LoVo (cell line): ENCODE results near the gene EMD.
A peak's percentile ranks its signal among the peaks of the same experiment; 100 is the strongest.
"Not testable (repeated sequence)": the region's sequence is repeated elsewhere in the genome, so short reads cannot be mapped to it uniquely, and the experiment has no call there.

Experiments used
- DNase-seq: peaks from one replicate; pipeline ENCODE4 v3.0.0-alpha.2; 2016; ENCODE audit warnings: low spot score

The EMD gene

GRCh38 chrX:154396363-154396762 lies 17.3 kb downstream of the EMD start:
- not testable (repeated sequence) for DNase-seq

DNA sequence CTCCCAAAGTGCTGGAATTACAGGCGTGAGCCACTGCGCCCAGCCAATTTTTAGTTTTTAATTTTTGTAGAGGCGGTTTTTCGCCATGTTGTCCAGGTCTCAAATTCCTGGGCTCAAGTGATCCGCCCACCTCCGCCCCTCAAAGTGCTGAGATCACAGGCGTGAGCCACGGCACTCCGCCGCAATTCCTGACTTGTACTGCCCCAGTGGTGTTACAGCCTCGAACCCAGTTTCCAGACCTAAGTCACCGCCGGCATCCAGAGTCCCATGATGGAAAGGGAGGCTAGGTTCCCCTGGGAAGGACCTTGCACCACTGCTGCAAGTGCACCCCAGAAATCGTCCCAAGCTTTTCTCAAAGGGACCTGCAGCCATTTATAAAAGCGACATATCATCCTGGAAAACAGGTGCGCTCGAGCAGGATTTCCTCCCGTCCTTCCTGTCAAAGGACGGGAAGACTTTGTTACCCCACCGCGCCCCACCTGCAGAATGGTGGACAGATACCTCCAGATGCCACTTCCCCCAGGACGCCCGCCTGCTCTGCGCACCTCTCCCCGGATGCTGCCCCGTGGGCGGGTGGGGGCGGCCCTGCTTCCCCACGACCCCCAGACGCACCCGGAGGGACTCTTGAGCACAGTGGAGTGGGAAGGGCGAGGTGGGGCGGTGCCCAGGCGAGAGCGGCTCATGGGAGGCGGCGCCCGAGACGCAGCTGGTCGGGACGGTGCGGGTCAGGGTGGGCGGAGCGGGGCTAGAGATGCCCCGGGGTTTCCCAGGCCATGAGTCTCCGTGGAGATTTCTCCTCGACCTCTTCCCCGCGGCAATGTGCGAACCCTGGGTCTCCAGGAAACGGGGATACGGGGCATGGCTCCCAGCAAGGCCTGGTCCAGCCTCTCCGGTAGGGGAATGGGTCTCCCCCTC lies 18.1 kb downstream of the EMD start:
- DNase-seq, result peak; percentile 65

GRCh38 chrX:154397888-154398667 lies 19.0 kb downstream of the EMD start, which contains the start of gene RPL10:
TSS of gene RPL10 (plus strand) at chrX:154398377. CDS start at chrX:154398520, 143 bp downstream.
- peak; percentile 92 for DNase-seq

- DNase-seq, result peak; percentile 60
Observed at GRCh38 chrX:154398668-154399526, 19.8 kb downstream of the EMD start.

GRCh38 chrX:154399527-154400368 lies 20.7 kb downstream of the EMD start:
- no peak for DNase-seq

DNA sequence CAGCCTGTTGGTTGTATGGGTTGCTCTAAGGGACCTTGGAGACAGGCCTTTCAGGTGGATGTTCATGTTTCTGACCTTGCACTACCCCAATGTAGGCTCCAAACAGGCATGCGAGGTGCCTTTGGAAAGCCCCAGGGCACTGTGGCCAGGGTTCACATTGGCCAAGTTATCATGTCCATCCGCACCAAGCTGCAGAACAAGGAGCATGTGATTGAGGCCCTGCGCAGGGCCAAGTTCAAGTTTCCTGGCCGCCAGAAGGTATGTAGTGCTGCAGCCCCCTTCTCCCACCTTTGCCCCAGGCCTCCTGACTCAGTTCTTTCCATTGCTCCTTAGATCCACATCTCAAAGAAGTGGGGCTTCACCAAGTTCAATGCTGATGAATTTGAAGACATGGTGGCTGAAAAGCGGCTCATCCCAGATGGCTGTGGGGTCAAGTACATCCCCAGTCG lies 21.3 kb downstream of the EMD start:
- DNase-seq, result not testable (repeated sequence)

GRCh38 chrX:154401045-154401799 lies 22.1 kb downstream of the EMD start:
- DNase-seq, result no peak

- no peak for DNase-seq
Observed at GRCh38 chrX:154401918-154402621, 23.0 kb downstream of the EMD start.

GRCh38 chrX:154402622-154403127 lies 23.6 kb downstream of the EMD start:
- no peak for DNase-seq

- DNase-seq, result no peak
Observed at GRCh38 chrX:154403192-154403591, 24.1 kb downstream of the EMD start.

DNA sequence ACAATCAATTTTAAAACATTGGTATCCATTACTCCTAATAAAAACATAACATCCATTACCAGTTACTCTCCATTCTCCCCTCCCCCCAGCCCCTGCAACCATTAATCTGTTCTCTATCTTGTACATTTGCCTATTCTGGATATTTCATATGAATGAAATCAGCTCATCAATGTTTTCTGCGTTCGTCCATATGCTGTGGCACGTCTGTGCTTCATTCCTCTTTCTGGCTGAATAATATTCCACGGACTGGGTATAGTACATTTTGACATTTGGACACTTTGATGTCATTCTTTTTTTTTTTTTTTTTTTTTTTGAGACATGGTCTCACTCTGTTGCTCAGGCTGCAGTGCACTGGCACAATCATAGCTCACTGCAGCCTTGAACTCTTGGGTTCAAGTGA lies 24.8 kb downstream of the EMD start:
- DNase-seq, result no peak

DNA sequence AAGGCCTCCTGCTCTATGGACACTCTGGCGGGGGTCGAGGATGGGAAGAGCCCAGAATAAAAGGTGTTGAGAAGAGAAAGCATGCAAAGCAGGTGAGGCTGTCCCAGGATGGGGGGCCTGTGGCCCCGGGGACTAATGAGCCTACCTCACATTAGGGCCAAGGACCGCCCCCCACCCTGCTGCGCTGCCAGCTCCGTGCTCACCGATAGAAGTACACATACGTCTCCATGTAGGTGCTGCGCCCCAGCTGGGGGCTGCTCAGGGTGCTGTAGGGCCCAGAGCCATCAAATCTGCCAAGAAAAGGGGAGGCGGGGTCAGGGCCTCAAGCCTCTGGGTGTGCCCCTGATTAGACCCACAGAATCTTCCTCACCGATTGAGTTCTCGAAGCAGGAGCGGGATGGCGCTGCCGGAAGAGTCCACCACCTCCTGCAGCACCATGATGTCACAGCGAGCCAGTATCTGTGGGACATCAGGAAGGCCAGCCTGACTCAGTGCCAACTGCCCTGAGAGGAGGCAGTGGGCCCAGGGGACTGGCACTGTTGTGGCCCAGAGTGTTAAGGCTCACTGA lies 25.6 kb downstream of the EMD start:
- no peak for DNase-seq

DNA sequence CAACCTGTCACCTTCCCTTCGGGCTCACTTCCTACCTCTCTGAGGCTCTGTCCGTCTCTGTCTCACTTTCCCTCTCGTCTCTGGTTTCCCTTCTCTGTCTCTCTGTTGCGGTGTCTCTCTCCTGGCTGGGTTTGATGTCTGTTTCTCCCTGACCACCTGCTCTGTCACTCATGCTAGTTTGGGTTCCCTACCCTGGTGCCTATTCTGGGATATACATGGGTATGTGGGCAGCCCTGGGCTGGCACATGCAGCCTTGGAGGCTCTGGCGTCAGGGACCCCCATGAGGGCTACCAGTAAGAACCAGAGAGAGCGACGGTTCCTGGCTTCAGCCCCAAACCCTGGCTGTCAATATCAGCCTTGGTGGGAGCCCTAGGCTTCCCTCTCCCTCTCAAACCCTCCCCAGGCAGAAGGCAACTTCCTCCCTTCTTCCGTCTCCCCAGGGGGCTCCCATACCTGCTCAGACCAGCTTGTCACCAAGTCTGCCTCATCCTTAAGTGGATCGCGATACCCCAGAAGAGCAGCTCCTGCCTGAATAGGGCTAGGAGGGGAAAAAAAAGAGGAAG lies 29.6 kb downstream of the EMD start:
- DNase-seq, result no peak

GRCh38 chrX:154409222-154409871 lies 30.3 kb downstream of the EMD start, which contains the start of gene DNASE1L1:
TSS of gene DNASE1L1 (minus strand) at chrX:154409254. CDS start at chrX:154405568, 3,686 bp downstream.
- peak; percentile 79 for DNase-seq

DNA sequence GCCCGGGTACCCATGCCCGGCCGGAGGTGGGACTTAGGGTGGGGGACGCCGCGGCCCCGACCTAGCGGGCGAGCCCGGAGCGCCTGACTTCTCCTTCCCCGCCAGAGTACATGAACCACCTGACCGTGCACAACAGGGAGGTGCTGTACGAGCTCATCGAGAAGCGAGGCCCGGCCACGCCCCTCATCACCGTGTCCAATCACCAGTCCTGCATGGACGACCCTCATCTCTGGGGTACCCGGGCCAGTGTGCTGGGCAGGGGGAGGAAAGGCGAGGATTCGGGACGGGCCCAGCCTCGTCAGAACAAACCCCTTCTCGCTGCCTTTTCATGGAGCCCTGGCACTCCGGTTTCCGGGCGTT lies 32.9 kb downstream of the EMD start:
- no peak for DNase-seq

DNA sequence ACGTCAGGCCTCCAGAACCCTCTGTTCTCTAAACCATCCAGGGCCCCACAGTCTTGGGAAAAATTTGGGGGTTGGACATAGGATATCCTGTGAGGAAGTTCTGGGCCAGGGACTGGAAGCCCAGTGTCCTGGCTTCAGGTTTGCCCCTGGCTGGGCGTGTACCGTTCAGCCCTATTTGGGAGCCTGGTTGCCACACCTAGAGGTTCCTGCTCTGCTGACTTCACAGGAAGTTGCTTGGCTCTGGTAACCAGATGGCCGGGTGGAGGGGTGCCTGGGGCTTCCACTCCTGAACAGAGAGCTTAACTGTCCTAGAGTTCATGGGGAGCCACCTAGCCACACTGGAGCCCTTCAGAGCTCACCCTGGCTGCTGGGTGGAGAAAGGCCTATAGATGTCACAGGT lies 33.4 kb downstream of the EMD start:
- no peak for DNase-seq

DNA sequence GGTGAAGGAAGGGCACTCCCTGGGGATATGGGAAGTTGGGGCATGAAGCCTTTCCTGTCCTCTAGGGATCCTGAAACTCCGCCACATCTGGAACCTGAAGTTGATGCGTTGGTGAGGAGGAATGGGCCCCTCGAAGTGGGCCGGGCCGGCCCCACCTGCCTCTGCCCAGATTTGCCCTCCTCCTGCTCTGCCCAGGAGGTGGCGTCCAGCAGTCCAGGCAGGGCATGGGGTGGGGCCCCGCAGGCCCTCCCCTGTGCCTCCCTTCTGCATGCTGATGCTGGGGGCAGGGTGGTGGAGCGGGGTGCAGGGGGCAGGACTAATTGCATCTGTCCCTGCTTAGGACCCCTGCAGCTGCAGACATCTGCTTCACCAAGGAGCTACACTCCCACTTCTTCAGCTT lies 34.0 kb downstream of the EMD start:
- no peak for DNase-seq

DNA sequence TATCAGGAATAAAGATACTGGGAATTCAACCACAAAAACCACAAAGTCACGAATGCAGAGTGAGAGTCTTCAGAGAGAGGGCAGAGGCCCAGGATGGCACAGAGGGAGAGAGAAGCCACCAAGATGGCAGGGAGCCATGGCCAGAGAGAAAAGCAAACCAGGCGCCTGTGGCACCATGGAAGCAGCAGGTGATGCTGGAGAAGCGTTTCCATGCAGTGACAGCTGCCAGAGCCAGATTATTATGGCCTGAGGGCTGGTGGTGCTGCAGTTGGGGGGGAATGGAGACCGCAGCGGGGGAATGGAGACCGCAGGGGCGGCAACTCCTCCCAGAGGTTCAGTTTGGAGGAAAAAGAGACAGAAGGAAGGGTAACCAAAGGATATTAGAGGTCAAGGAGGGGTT lies 38.1 kb downstream of the EMD start:
- no peak for DNase-seq
